GM18511 (cell line): Measurements from ENCODE around the gene TPPP.
A peak's percentile ranks its signal among the peaks of the same experiment; 100 is the strongest.
"Not testable (repeated sequence)": the region's sequence is repeated elsewhere in the genome, so short reads cannot be mapped to it uniquely, and the experiment has no call there.

ENCODE experiments used
- ATAC-seq: cut with Tn5 transposase; IDR thresholded peaks from one replicate; pipeline ENCODE4 v1.9.1; 2021; ENCODE audit warnings: mild to moderate bottlenecking, moderate library complexity; ENCODE audit not compliant: unreplicated experiment

Gene TPPP

GRCh38 chr5:679166-679895 is 13.8 kb downstream of the TPPP start:
- ATAC-seq, result not testable (repeated sequence)

GRCh38 chr5:678521-678920 is 14.6 kb downstream of the TPPP start:
- not testable (repeated sequence) for ATAC-seq

- no peak for ATAC-seq
Measured at GRCh38 chr5:677131-678101, 15.7 kb downstream of the TPPP start.

- ATAC-seq, result no peak
Measured at GRCh38 chr5:676699-677076, 16.5 kb downstream of the TPPP start.

GRCh38 chr5:675871-676698 is 17.1 kb downstream of the TPPP start:
- no peak for ATAC-seq

- no peak for ATAC-seq
Measured at GRCh38 chr5:675111-675870, 17.9 kb downstream of the TPPP start.

- no peak for ATAC-seq
Measured at GRCh38 chr5:674630-675011, 18.5 kb downstream of the TPPP start.

- ATAC-seq, result no peak
Measured at GRCh38 chr5:673831-674629, 19.1 kb downstream of the TPPP start.

GRCh38 chr5:673161-673830 is 19.9 kb downstream of the TPPP start:
- no peak for ATAC-seq

- ATAC-seq, result no peak
Measured at GRCh38 chr5:672329-673160, 20.6 kb downstream of the TPPP start.

GRCh38 chr5:671459-672328 is 21.5 kb downstream of the TPPP start:
- ATAC-seq, result peak; percentile 75

GRCh38 chr5:670396-671270 is 22.5 kb downstream of the TPPP start:
- no peak for ATAC-seq

- no peak for ATAC-seq
Measured at GRCh38 chr5:669842-670395, 23.2 kb downstream of the TPPP start.

GRCh38 chr5:669111-669841 is 23.9 kb downstream of the TPPP start:
- ATAC-seq, result no peak

GRCh38 chr5:668283-668995 is 24.7 kb downstream of the TPPP start:
- ATAC-seq, result no peak
